GM04504 (cell line): ENCODE measurements around the gene LRRK1.

Source experiments
- DNase-seq: peaks from one replicate; pipeline ENCODE4 v3.0.0-alpha.2; 2012; ENCODE audit warnings: low read depth

LRRK1 gene

GRCh38 chr15:101023501-101024072, 104.4 kb downstream of the LRRK1 start:
- DNase-seq = no peak

GRCh38 chr15:101024073-101024695, 105.0 kb downstream of the LRRK1 start:
- DNase-seq = no peak

- no peak for DNase-seq
These were observed 105.7 kb downstream of the LRRK1 start for GRCh38 chr15:101024706-101025500.

- no peak for DNase-seq
These were observed 106.3 kb downstream of the LRRK1 start for GRCh38 chr15:101025501-101025885.

- DNase-seq = no peak
These were observed 106.9 kb downstream of the LRRK1 start for GRCh38 chr15:101025896-101026631.

- no peak for DNase-seq
These were observed 107.6 kb downstream of the LRRK1 start for GRCh38 chr15:101026656-101027272.

- no peak for DNase-seq
These were observed 108.2 kb downstream of the LRRK1 start for GRCh38 chr15:101027273-101027901.

- DNase-seq = no peak
These were observed 108.8 kb downstream of the LRRK1 start for GRCh38 chr15:101027920-101028319.

- no peak for DNase-seq
These were observed 109.2 kb downstream of the LRRK1 start for GRCh38 chr15:101028321-101028720.

GRCh38 chr15:101028772-101029438, 109.7 kb downstream of the LRRK1 start:
- no peak for DNase-seq

GRCh38 chr15:101029971-101030661, 111.0 kb downstream of the LRRK1 start:
- DNase-seq = no peak

- no peak for DNase-seq
These were observed 112.1 kb downstream of the LRRK1 start for GRCh38 chr15:101031213-101031612.

GRCh38 chr15:101033801-101034200, 114.6 kb downstream of the LRRK1 start:
- no peak for DNase-seq

GRCh38 chr15:101035611-101036010, 116.5 kb downstream of the LRRK1 start:
- no peak for DNase-seq

GRCh38 chr15:101036189-101036588, 117.0 kb downstream of the LRRK1 start:
- DNase-seq = no peak

GRCh38 chr15:101037090-101037830, 118.1 kb downstream of the LRRK1 start:
- no peak for DNase-seq

GRCh38 chr15:101038327-101039003, 119.3 kb downstream of the LRRK1 start:
- no peak for DNase-seq

GRCh38 chr15:101039461-101039860, 120.3 kb downstream of the LRRK1 start:
- DNase-seq = no peak

- DNase-seq = no peak
These were observed 123.2 kb downstream of the LRRK1 start for GRCh38 chr15:101042320-101042719.
